GM12873 (cell line): ENCODE results near the gene DUSP10.
A peak's percentile ranks its signal among the peaks of the same experiment; 100 is the strongest.

Source experiments
- CTCF ChIP-seq: IDR thresholded peaks from 2 replicates; pipeline ENCODE4 v1.5.1; 2012; ENCODE audit warnings: low read depth, mild to moderate bottlenecking, moderate library complexity, low read length, control low read depth; ENCODE audit not compliant: insufficient read depth; ENCODE audit errors: missing control alignments

The DUSP10 gene

GRCh38 chr1:221781102-221781755 lies 39.3 kb upstream of the DUSP10 start:
- no peak for TF ChIP-seq CTCF

GRCh38 chr1:221780175-221780574 lies 38.3 kb upstream of the DUSP10 start:
- TF ChIP-seq CTCF, result no peak

GRCh38 chr1:221779771-221780170 lies 37.9 kb upstream of the DUSP10 start:
- TF ChIP-seq CTCF, result no peak

GRCh38 chr1:221778535-221779142 lies 36.8 kb upstream of the DUSP10 start:
- TF ChIP-seq CTCF, result no peak

GRCh38 chr1:221778125-221778524 lies 36.2 kb upstream of the DUSP10 start:
- TF ChIP-seq CTCF, result no peak

GRCh38 chr1:221777431-221778072 lies 35.7 kb upstream of the DUSP10 start:
- TF ChIP-seq CTCF, result peak; percentile 34

GRCh38 chr1:221776495-221777301 lies 34.8 kb upstream of the DUSP10 start:
- TF ChIP-seq CTCF, result no peak
